ENCODE data around the gene TMEM171. TPM values are rescaled to one million over a fixed set of nuclear protein-coding genes. Genes with fewer than 3 reads are reported as not detected.

The TMEM171 gene
- total RNA-seq, 1 experiment from 2014 or later, result 5.4 TPM

- ATAC-seq (no peak), DNase-seq (ENCODE audit: low read depth, low spot score) (no peak)
- TF ChIP-seq SP1 (IDR thresholded peaks at IDR 0.05; ENCODE audit: low read depth) (no peak), ELF1 (IDR thresholded peaks at IDR 0.05; ENCODE audit: borderline replicate concordance, low read depth) (no peak), EGR1 (IDR thresholded peaks at IDR 0.05; ENCODE audit: low read depth) (no peak), EZH2phosphoT487 (IDR thresholded peaks at IDR 0.05; ENCODE audit: borderline replicate concordance) (no peak), RAD21 (IDR thresholded peaks at IDR 0.05; ENCODE audit: low read depth) (no peak), FOSL1 (IDR thresholded peaks at IDR 0.05; ENCODE audit: low read depth) (no peak), ZFX (IDR thresholded peaks at IDR 0.05) (no peak), TCF7L2 (IDR thresholded peaks at IDR 0.05; ENCODE audit: borderline replicate concordance, extremely low read depth, insufficient read depth, insufficient read length) (no peak)
- TF ChIP-seq, protein P1, sequence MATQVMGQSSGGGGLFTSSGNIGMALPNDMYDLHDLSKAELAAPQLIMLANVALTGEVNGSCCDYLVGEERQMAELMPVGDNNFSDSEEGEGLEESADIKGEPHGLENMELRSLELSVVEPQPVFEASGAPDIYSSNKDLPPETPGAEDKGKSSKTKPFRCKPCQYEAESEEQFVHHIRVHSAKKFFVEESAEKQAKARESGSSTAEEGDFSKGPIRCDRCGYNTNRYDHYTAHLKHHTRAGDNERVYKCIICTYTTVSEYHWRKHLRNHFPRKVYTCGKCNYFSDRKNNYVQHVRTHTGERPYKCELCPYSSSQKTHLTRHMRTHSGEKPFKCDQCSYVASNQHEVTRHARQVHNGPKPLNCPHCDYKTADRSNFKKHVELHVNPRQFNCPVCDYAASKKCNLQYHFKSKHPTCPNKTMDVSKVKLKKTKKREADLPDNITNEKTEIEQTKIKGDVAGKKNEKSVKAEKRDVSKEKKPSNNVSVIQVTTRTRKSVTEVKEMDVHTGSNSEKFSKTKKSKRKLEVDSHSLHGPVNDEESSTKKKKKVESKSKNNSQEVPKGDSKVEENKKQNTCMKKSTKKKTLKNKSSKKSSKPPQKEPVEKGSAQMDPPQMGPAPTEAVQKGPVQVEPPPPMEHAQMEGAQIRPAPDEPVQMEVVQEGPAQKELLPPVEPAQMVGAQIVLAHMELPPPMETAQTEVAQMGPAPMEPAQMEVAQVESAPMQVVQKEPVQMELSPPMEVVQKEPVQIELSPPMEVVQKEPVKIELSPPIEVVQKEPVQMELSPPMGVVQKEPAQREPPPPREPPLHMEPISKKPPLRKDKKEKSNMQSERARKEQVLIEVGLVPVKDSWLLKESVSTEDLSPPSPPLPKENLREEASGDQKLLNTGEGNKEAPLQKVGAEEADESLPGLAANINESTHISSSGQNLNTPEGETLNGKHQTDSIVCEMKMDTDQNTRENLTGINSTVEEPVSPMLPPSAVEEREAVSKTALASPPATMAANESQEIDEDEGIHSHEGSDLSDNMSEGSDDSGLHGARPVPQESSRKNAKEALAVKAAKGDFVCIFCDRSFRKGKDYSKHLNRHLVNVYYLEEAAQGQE (IDR thresholded peaks at IDR 0.05; ENCODE audit: low read depth), result no peak
- ChIA-PET POLR2A (no interaction called here), CTCF (no interaction called here), RAD21 (ENCODE audit: low non-redundant PET in 1 of 2, low total read pairs in 2 of 2, uncharacterized antibody in 2 of 2, unreplicated experiment in 2 of 2) (no interaction called here)
- Histone ChIP-seq H3K27me3 (ENCODE audit: insufficient read depth, low read length) (no peaks in the 10 kb centered on the region), H3K4me3 (replicated peaks in 1 of 2; ENCODE audit: low read depth in 1 of 2, low read length in 2 of 2) (no peak overlapping the region), H3K9ac (ENCODE audit: low read length) (no peak overlapping the region), H3K4me1 (ENCODE audit: control insufficient read depth in 1 of 2, insufficient read depth in 2 of 2, low read length in 2 of 2) (no peaks in the 10 kb centered on the region), H3K36me3 (ENCODE audit: control insufficient read depth in 1 of 2, insufficient read depth in 2 of 2, low read length in 2 of 2) (no peaks in the 10 kb centered on the region), H4K20me1 (ENCODE audit: insufficient read depth) (no peaks in the 10 kb centered on the region), H3K79me2 (ENCODE audit: insufficient read depth, low read length) (no peaks in the 10 kb centered on the region), H3K27ac (ENCODE audit: low read depth, low read length) (no peak overlapping the region), H3K9me3 (ENCODE audit: control insufficient read depth in 1 of 2, insufficient read depth in 1 of 2, low read depth in 1 of 2, low read length in 2 of 2) (no peaks in the 10 kb centered on the region), H3K9me2 (ENCODE audit: insufficient read depth) (no peaks in the 10 kb centered on the region), H2AFZ (ENCODE audit: low read depth, low read length, poor library complexity, severe bottlenecking) (no peak overlapping the region), H3K4me2 (ENCODE audit: low read length) (no peak overlapping the region)
- no TSS peak for BruUV-seq (replicated peaks)
- intact Hi-C loops (cut with micrococcal nuclease), result loop anchor here (5.0 kb wide), 1 partner anchor 317 kb away; no protein-coding TSS in a partner anchor
These were observed 14.6 kb downstream of the TMEM171 start for GRCh38 chr5:73135021-73135420.

Measured in HCT116 (cell line).